Right hindlimb (tissue), 1 donor: ENCODE data around the gene PLEKHH1.

Experiments
- DNase-seq: peaks from one replicate; pipeline ENCODE4 v3.0.0-alpha.2; 2018

PLEKHH1 gene

GRCh38 chr14:67633451-67634147 lies 100.5 kb downstream of the PLEKHH1 start:
- DNase-seq, result no peak

GRCh38 chr14:67636361-67636919 lies 103.3 kb downstream of the PLEKHH1 start:
- no peak for DNase-seq

- DNase-seq, result no peak
These were observed 105.6 kb downstream of the PLEKHH1 start for GRCh38 chr14:67638642-67639041.
